ENCODE data around the gene C3. TPM values are rescaled to one million over a fixed set of nuclear protein-coding genes. Genes with fewer than 3 reads are reported as not detected.

C3 gene
- polyA plus RNA-seq, 1 donor (not counting 4 experiments of a cell fraction or from before 2014, with no cell fraction given) = 10.7 TPM

DNA sequence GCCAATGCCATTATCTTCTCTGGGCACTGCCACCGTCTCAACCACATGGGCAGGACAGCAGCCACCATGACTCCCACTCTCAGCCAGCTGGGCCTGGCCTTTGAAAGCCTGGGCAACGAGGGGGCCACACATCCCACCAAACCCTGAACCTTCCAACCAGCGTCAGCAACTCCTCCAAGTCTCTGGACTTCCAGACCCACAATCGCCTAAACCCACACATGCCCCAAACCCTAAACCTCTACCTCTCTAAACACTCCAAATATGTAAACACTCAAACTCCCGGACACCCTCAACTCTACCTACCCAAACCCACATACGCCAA, 949 bp downstream of the C3 start:
- H3K9me3 ChIP-seq (ENCODE audit: control insufficient read depth, low read depth, low read length) = no peaks in the 10 kb centered on the region
- H4K20me1 ChIP-seq (ENCODE audit: control insufficient read depth, extremely low read depth, insufficient read depth, low read length) = no peaks in the 10 kb centered on the region
- H3K4me3 ChIP-seq (ENCODE audit: control insufficient read depth in 2 of 3, extremely low read depth in 1 of 3, insufficient read depth in 2 of 3, low read depth in 1 of 3, low read length in 3 of 3) = no peak overlapping the region
- no peak overlapping the region for H3K4me2 ChIP-seq (ENCODE audit: control insufficient read depth, extremely low read depth, insufficient read depth, low read depth, low read length)
- H3K36me3 ChIP-seq (ENCODE audit: control insufficient read depth in 2 of 2, extremely low read depth in 1 of 2, insufficient read depth in 2 of 2, low read length in 2 of 2) = no peaks in the 10 kb centered on the region
- H2AFZ ChIP-seq (ENCODE audit: control insufficient read depth, low read length) = no peak overlapping the region
- TF ChIP-seq EZH2 (IDR thresholded peaks at IDR 0.05; ENCODE audit: low read length) (no peak), CTCF (optimal IDR thresholded peaks at IDR 0.05 in 1 of 3, IDR thresholded peaks at IDR 0.05 in 1 of 3, conservative IDR thresholded peaks at IDR 0.05 in 1 of 3; ENCODE audit: extremely low read depth in 1 of 3, insufficient read depth in 2 of 3, low read length in 3 of 3) (no peak)
- dilution Hi-C loops (cut with MboI; ENCODE audit: extremely low pct_ligation_motif_present, low sequenced_read_pairs) = no loop called here
- FAIRE-seq (no peak), DNase-seq (ENCODE audit: low read depth, low spot score) (no peak)
- H3K9me1 ChIP-seq (ENCODE audit: control insufficient read depth, extremely low read depth, insufficient read depth, low read length) = no peaks in the 10 kb centered on the region
- no peak overlapping the region for H3K9ac ChIP-seq (ENCODE audit: control insufficient read depth, extremely low read depth, insufficient read depth, low read length)
- H3K79me2 ChIP-seq (ENCODE audit: control insufficient read depth, insufficient read depth, low read length) = no peaks in the 10 kb centered on the region
- peaks cover 14% of the 10 kb centered on the region for H3K4me1 ChIP-seq (ENCODE audit: control insufficient read depth, extremely low read depth, insufficient read depth, low read length)
- H3K27me3 ChIP-seq (ENCODE audit: control insufficient read depth, extremely low read depth, insufficient read depth, low read length) = no peaks in the 10 kb centered on the region
- H3K27ac ChIP-seq (ENCODE audit: control insufficient read depth, insufficient read depth, low read length) = no peak overlapping the region

GRCh38 chr19:6718741-6719539, 1.5 kb downstream of the C3 start:
- H3K9me3 ChIP-seq (ENCODE audit: control insufficient read depth, low read depth, low read length) = no peaks in the 10 kb centered on the region
- no peaks in the 10 kb centered on the region for H3K79me2 ChIP-seq (ENCODE audit: control insufficient read depth, insufficient read depth, low read length)
- DNase-seq (ENCODE audit: low read depth, low spot score) (no peak), FAIRE-seq (no peak)
- no peaks in the 10 kb centered on the region for H4K20me1 ChIP-seq (ENCODE audit: control insufficient read depth, extremely low read depth, insufficient read depth, low read length)
- H2AFZ ChIP-seq (ENCODE audit: control insufficient read depth, low read length) = no peak overlapping the region
- no peaks in the 10 kb centered on the region for H3K9me1 ChIP-seq (ENCODE audit: control insufficient read depth, extremely low read depth, insufficient read depth, low read length)
- no peaks in the 10 kb centered on the region for H3K36me3 ChIP-seq (ENCODE audit: control insufficient read depth in 2 of 2, extremely low read depth in 1 of 2, insufficient read depth in 2 of 2, low read length in 2 of 2)
- dilution Hi-C loops (cut with MboI; ENCODE audit: extremely low pct_ligation_motif_present, low sequenced_read_pairs) = no loop called here
- no peak overlapping the region for H3K4me2 ChIP-seq (ENCODE audit: control insufficient read depth, extremely low read depth, insufficient read depth, low read depth, low read length)
- H3K4me3 ChIP-seq (ENCODE audit: control insufficient read depth in 2 of 3, extremely low read depth in 1 of 3, insufficient read depth in 2 of 3, low read depth in 1 of 3, low read length in 3 of 3) = no peak overlapping the region
- H3K9ac ChIP-seq (ENCODE audit: control insufficient read depth, extremely low read depth, insufficient read depth, low read length) = no peak overlapping the region
- no peak overlapping the region for H3K27ac ChIP-seq (ENCODE audit: control insufficient read depth, insufficient read depth, low read length)
- H3K27me3 ChIP-seq (ENCODE audit: control insufficient read depth, extremely low read depth, insufficient read depth, low read length) = no peaks in the 10 kb centered on the region
- TF ChIP-seq EZH2 (IDR thresholded peaks at IDR 0.05; ENCODE audit: low read length) (no peak), CTCF (optimal IDR thresholded peaks at IDR 0.05 in 1 of 3, IDR thresholded peaks at IDR 0.05 in 1 of 3, conservative IDR thresholded peaks at IDR 0.05 in 1 of 3; ENCODE audit: extremely low read depth in 1 of 3, insufficient read depth in 2 of 3, low read length in 3 of 3) (no peak)
- H3K4me1 ChIP-seq (ENCODE audit: control insufficient read depth, extremely low read depth, insufficient read depth, low read length) = peaks cover 14% of the 10 kb centered on the region

All from keratinocyte (primary cell).